Measurements from ENCODE around the gene XRCC6.

Gene XRCC6

GRCh38 chr22:41688365-41689211 lies 67.5 kb downstream of the XRCC6 start, which contains the start of gene SNU13:
SNU13 (minus strand) TSS chr22:41688867; CDS start chr22:41688796, 71 bp downstream.
- peak; percentile 89 for DNase-seq

GRCh38 chr22:41690476-41690875 lies 69.4 kb downstream of the XRCC6 start:
- no peak for DNase-seq

GRCh38 chr22:41695211-41695610 lies 74.1 kb downstream of the XRCC6 start:
- no peak for DNase-seq

- no peak for DNase-seq
Measured at GRCh38 chr22:41696703-41697102, 75.6 kb downstream of the XRCC6 start.

- peak; percentile 99 for DNase-seq
Measured at GRCh38 chr22:41697126-41697775, 76.2 kb downstream of the XRCC6 start.

- DNase-seq: peak; percentile 85
Measured at GRCh38 chr22:41699264-41700107, 78.4 kb downstream of the XRCC6 start, which contains the start of gene MEI1. MEI1 (plus strand) TSS chr22:41699503; CDS start chr22:41699539, 36 bp downstream.

GRCh38 chr22:41700108-41700364 lies 78.9 kb downstream of the XRCC6 start:
- no peak for DNase-seq

- DNase-seq: no peak
Measured at GRCh38 chr22:41702763-41703162, 81.7 kb downstream of the XRCC6 start.

GRCh38 chr22:41709341-41709740 lies 88.2 kb downstream of the XRCC6 start:
- no peak for DNase-seq

GRCh38 chr22:41713004-41713403 lies 91.9 kb downstream of the XRCC6 start:
- no peak for DNase-seq

Data from T-helper 9 cell (primary cell).